Endothelial cell of umbilical vein (primary cell): ENCODE data around the gene HES6. TPM values are rescaled to one million over a fixed set of nuclear protein-coding genes. Genes with fewer than 3 reads are reported as not detected.

ENCODE experiments used
- BruUV-seq: library from RNA; stranded (reverse); fragments of 400-500 nt; replicated peaks from 2 replicates; lab custom pipeline; 2021; lab: Mats Ljungman, UMichigan
- CTCF ChIA-PET: fragments of 300-600, 350-600 bp; sonication (Branson Sonifier 250); formaldehyde crosslinking; loops from one replicate; lab custom pipeline; 2021; ENCODE audit warnings: antibody characterized with exemption, inconsistent platforms; lab: Charles Lee
- POLR2A ChIA-PET: fragments of 300-600, 350-600 bp; sonication (Branson Sonifier 250); formaldehyde crosslinking; loops from one replicate; lab custom pipeline; 2021; ENCODE audit warnings: antibody characterized with exemption, inconsistent platforms; lab: Charles Lee
- DNase-seq: peaks from one replicate; pipeline ENCODE4 v3.0.0-alpha.2; 2011; ENCODE audit warnings: low read depth, low spot score
- FAIRE-seq: peaks from 2 replicates; lab custom pipeline; 2011; peaks lifted over from hg19 to GRCh38; lab: Jason Lieb, UNC
- H2AFZ ChIP-seq: 2 replicates; pipeline ENCODE4 v1.6.0; 2012; ENCODE audit warnings: low read depth, low read length, control low read depth, inconsistent platforms
- H3K27ac ChIP-seq: 2 replicates; pipeline ENCODE4 v1.5.1; 2011; ENCODE audit warnings: low read depth, mild to moderate bottlenecking, control low read depth, low read length, moderate library complexity; ENCODE audit not compliant: insufficient read depth
- H3K27me3 ChIP-seq, 2 experiments: 2 replicates each; pipeline versions ENCODE4 v1.6.0 to v1.6.1; 2011; ENCODE audit warnings: low read length in 2 of 2, mixed read lengths in 1 of 2; ENCODE audit not compliant: control insufficient read depth in 2 of 2, insufficient read depth in 2 of 2
- H3K36me3 ChIP-seq, 2 experiments: 2 replicates in 1 of 2; 3 replicates in 1 of 2; pipeline ENCODE4 v1.5.1; 2011; ENCODE audit warnings: low read length in 2 of 2, mild to moderate bottlenecking in 1 of 2, moderate library complexity in 1 of 2; ENCODE audit not compliant: control insufficient read depth in 2 of 2, insufficient read depth in 2 of 2; ENCODE audit errors: extremely low read depth in 1 of 2
- H3K4me1 ChIP-seq: 3 replicates; pipeline ENCODE4 v1.5.1; 2011; ENCODE audit warnings: mild to moderate bottlenecking, low read length; ENCODE audit not compliant: control insufficient read depth, insufficient read depth; ENCODE audit errors: extremely low read depth
- H3K4me2 ChIP-seq: 2 replicates; pipeline ENCODE4 v1.6.1; 2011; ENCODE audit warnings: low read length, control low read depth, mixed read lengths; ENCODE audit not compliant: insufficient read depth
- H3K4me3 ChIP-seq, 3 experiments: fragments of 200-600 bp in 1 of 3; sonication (generic), shearing (Covaris generic) in 1 of 3; replicated peaks in 1 of 3; 2 replicates each; pipeline ENCODE4 v1.5.1; 2011 to 2016; ENCODE audit warnings: control low read depth in 3 of 3, low read length in 3 of 3, mild to moderate bottlenecking in 2 of 3, inconsistent platforms in 1 of 3, low read depth in 1 of 3, moderate library complexity in 1 of 3; ENCODE audit not compliant: insufficient read depth in 1 of 3
- H3K79me2 ChIP-seq: 2 replicates; pipeline ENCODE4 v1.6.0; 2012; ENCODE audit warnings: low read length, inconsistent platforms; ENCODE audit not compliant: control insufficient read depth, insufficient read depth
- H3K9ac ChIP-seq: replicated peaks from 2 replicates; pipeline ENCODE3; 2011; ENCODE audit warnings: low read length, control low read depth; ENCODE audit not compliant: insufficient read depth; ENCODE audit errors: extremely low read depth
- H3K9me1 ChIP-seq: replicated peaks from 3 replicates; pipeline ENCODE4 v1.6.0; 2011; ENCODE audit warnings: mild to moderate bottlenecking, low read length; ENCODE audit not compliant: control insufficient read depth, insufficient read depth; ENCODE audit errors: extremely low read depth
- H3K9me3 ChIP-seq: replicated peaks from 2 replicates; pipeline ENCODE4 v1.5.1; 2012; ENCODE audit warnings: low read length, inconsistent platforms; ENCODE audit not compliant: control insufficient read depth, insufficient read depth
- H4K20me1 ChIP-seq: replicated peaks from 2 replicates; pipeline ENCODE3; 2011; ENCODE audit warnings: mild to moderate bottlenecking, low read length; ENCODE audit not compliant: control insufficient read depth, insufficient read depth; ENCODE audit errors: extremely low read depth
- CTCF ChIP-seq, 2 donors: IDR thresholded peaks; 1 replicate in 1 of 2; 2 replicates in 1 of 2; pipeline ENCODE4 v1.5.1; 2011; ENCODE audit warnings: low read length in 2 of 2, mild to moderate bottlenecking in 2 of 2, moderate library complexity in 2 of 2, control low read depth in 1 of 2, inconsistent platforms in 1 of 2, low read depth in 1 of 2; ENCODE audit not compliant: insufficient read depth in 1 of 2; ENCODE audit errors: extremely low read depth in 1 of 2
- EZH2 ChIP-seq: IDR thresholded peaks from 2 replicates; pipeline ENCODE4 v1.6.1; 2012; ENCODE audit warnings: borderline replicate concordance, low read depth, mild to moderate bottlenecking, moderate library complexity, low read length, inconsistent platforms; ENCODE audit not compliant: severe bottlenecking
- FOS ChIP-seq: IDR thresholded peaks from 2 replicates; pipeline ENCODE4 v1.6.1; 2011; ENCODE audit warnings: mild to moderate bottlenecking, low read length, moderate library complexity, borderline replicate concordance; ENCODE audit not compliant: insufficient read depth
- GATA2 ChIP-seq: IDR thresholded peaks from 2 replicates; pipeline ENCODE4 v1.7.0; 2011; ENCODE audit warnings: low read depth, mild to moderate bottlenecking, moderate library complexity, mixed read lengths, low read length; ENCODE audit not compliant: insufficient read length, insufficient read depth
- JUN ChIP-seq: IDR thresholded peaks from 2 replicates; pipeline ENCODE4 v1.6.1; 2011; ENCODE audit warnings: borderline replicate concordance, low read depth; ENCODE audit not compliant: insufficient read length, insufficient read depth
- MYC ChIP-seq: IDR thresholded peaks from one replicate; pipeline ENCODE4 v1.6.1; 2011; ENCODE audit warnings: mild to moderate bottlenecking, low read depth, low read length
- POLR2A ChIP-seq: IDR thresholded peaks from 2 replicates; pipeline ENCODE4 v1.6.1; 2012; ENCODE audit warnings: low read depth, mild to moderate bottlenecking, control low read depth, low read length
- POLR2AphosphoS5 ChIP-seq: IDR thresholded peaks from 2 replicates; pipeline ENCODE4 v1.6.1; 2012; ENCODE audit warnings: low read depth, mild to moderate bottlenecking, control low read depth, low read length, moderate library complexity; ENCODE audit not compliant: insufficient read depth
- dilution Hi-C: fragments of 300-500 bp; cut with MboI; formaldehyde crosslinking; loops from one replicate; pipeline ENCODE4 v1.15.0; 2019; ENCODE audit warnings: low sequenced_read_pairs; ENCODE audit not compliant: extremely low pct_ligation_motif_present
- intact Hi-C: fragments of 100-400 bp; cut with micrococcal nuclease; formaldehyde crosslinking; loops from one replicate; pipeline ENCODE4 v1.10.0; 2022
- polyA plus RNA-seq, 4 experiments: library from polyadenylated mRNA; depleted of rRNA in 3 of 4; stranded (reverse) in 3 of 4; unstranded in 1 of 4; fragments of >200 nt; gene quantifications; 2 replicates each; pipeline versions ENCODE4 v1.2.1 to v1.2.3, GENCODE V29; 2011 to 2012; ENCODE audit warnings: missing spikeins in 1 of 4
- total RNA-seq: library from RNA; stranded (reverse); gene quantifications from 2 replicates; pipeline ENCODE4 v1.2.3, GENCODE V29; 2021
- TF ChIP-seq, protein P1 (sequence below): IDR thresholded peaks from 2 replicates; pipeline ENCODE4 v1.6.1; 2011; ENCODE audit not compliant: insufficient read depth, insufficient read length

Gene HES6
- total and polyA plus RNA-seq, 2 donors (not counting 3 experiments of a cell fraction or from before 2014, with no cell fraction given), result 2.2 to 5.1 TPM

- Histone ChIP-seq H3K4me1 (peaks cover 14% of the 10 kb centered on the region), H3K9me3 (no peaks in the 10 kb centered on the region), H3K27me3 (no peaks in the 10 kb centered on the region), H3K36me3 (no peaks in the 10 kb centered on the region), H4K20me1 (no peaks in the 10 kb centered on the region), H3K9me1 (no peaks in the 10 kb centered on the region), H3K79me2 (no peaks in the 10 kb centered on the region), H2AFZ (no peak overlapping the region), H3K4me2 (no peak overlapping the region), H3K27ac (no peak overlapping the region), H3K9ac (no peak overlapping the region), H3K4me3 (no peak overlapping the region)
- DNase-seq, result no peak
- POLR2A ChIA-PET, result no interaction called here
- dilution Hi-C loops, result no loop called here
- CTCF ChIA-PET, result interaction anchor here (0.7 to 3.4 kb wide), 2 partner anchors 16 to 21 kb away, joined by 3 to 21 read pairs; no protein-coding TSS in a partner anchor
- FAIRE-seq, result no peak
- no peak for TF ChIP-seq EZH2
- no peak for TF ChIP-seq FOS
- no peak for TF ChIP-seq MYC
- no peak for TF ChIP-seq POLR2AphosphoS5
- no peak for TF ChIP-seq CTCF (IDR thresholded peaks at IDR 0.05; ENCODE audit: extremely low read depth in 1 of 2, insufficient read depth in 1 of 2, low read depth in 1 of 2, low read length in 2 of 2)
- TF ChIP-seq, protein P1, sequence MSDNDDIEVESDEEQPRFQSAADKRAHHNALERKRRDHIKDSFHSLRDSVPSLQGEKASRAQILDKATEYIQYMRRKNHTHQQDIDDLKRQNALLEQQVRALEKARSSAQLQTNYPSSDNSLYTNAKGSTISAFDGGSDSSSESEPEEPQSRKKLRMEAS, result no peak
- TF ChIP-seq JUN, result no peak
- no peak for TF ChIP-seq GATA2
- TF ChIP-seq POLR2A, result no peak
- BruUV-seq, result no TSS peak
- intact Hi-C loops, result no loop called here
These were observed 45.8 kb upstream of the HES6 start for GRCh38 chr2:238285653-238286082.
